Neural cell (in vitro differentiated cells): ENCODE results near the gene BORCS5.

Experiments used
- CTCF ChIP-seq: fragments of 450-650 bp; IDR thresholded peaks from 2 replicates; pipeline ENCODE4 v1.5.1; 2014; ENCODE audit warnings: antibody characterized with exemption, mild to moderate bottlenecking, moderate library complexity; ENCODE audit not compliant: poor library complexity, severe bottlenecking
- EP300 ChIP-seq: fragments of 450-650 bp; conservative IDR thresholded peaks from 2 replicates; pipeline ENCODE4 v1.6.1; 2014; ENCODE audit warnings: antibody characterized with exemption, mild to moderate bottlenecking, moderate library complexity; ENCODE audit not compliant: poor library complexity, severe bottlenecking
- TAF1 ChIP-seq: IDR thresholded peaks from 2 replicates; pipeline ENCODE4 v1.6.1; 2012; ENCODE audit warnings: low read depth

- no peak for TF ChIP-seq CTCF
- TF ChIP-seq EP300 = no peak
- TF ChIP-seq TAF1 = no peak
Measured at GRCh38 chr12:12508612-12509011, 151.7 kb downstream of the BORCS5 start.
